ENCODE data around the gene ATP5F1D. TPM values are rescaled to one million over a fixed set of nuclear protein-coding genes. Genes with fewer than 3 reads are reported as not detected.
"Not testable (repeated sequence)": the region's sequence is repeated elsewhere in the genome, so short reads cannot be mapped to it uniquely, and the experiment has no call there.

The ATP5F1D gene
- total RNA-seq = 10 to 100 TPM; 40.4 to 45.1 TPM

- Histone ChIP-seq H3K4me3 (peak within 1 kb of the TSS; percentile 94), H3K27me3 (replicated peaks; ENCODE audit: insufficient read depth) (no peaks in the 10 kb centered on the region), H3K36me3 (no peaks in the 10 kb centered on the region), H3K9me3 (no peaks in the 10 kb centered on the region), H3K4me1 (ENCODE audit: control insufficient read depth in 1 of 2, low read depth in 2 of 2) (peaks cover 56 to 79% of the 10 kb centered on the region in 2 donors), H3K27ac (peak within 1 kb of the TSS; percentile 84 to 88)
- DNase-seq (ENCODE audit: low spot score) = no peak
- TF ChIP-seq CTCF (IDR thresholded peaks at IDR 0.05) = no peak
- no peak for ATAC-seq (ENCODE audit: insufficient number of reproducible peaks, low FRiP score, low read depth)
Measured at GRCh38 chr19:1241417-1242095, at the start of gene ATP5F1D. TSS of gene ATP5F1D (plus strand) at chr19:1241751. CDS start at chr19:1241851, 100 bp downstream.

GRCh38 chr19:1199531-1199930 is 42.0 kb upstream of the ATP5F1D start:
- Histone ChIP-seq H3K27ac (no peak overlapping the region), H3K27me3 (replicated peaks; ENCODE audit: insufficient read depth) (no peaks in the 10 kb centered on the region), H3K4me1 (ENCODE audit: control insufficient read depth in 1 of 2, low read depth in 2 of 2) (no peaks in the 10 kb centered on the region), H3K36me3 (no peaks in the 10 kb centered on the region), H3K4me3 (no peak overlapping the region), H3K9me3 (no peaks in the 10 kb centered on the region)
- no peak for ATAC-seq (ENCODE audit: insufficient number of reproducible peaks, low FRiP score, low read depth)
- TF ChIP-seq CTCF (IDR thresholded peaks at IDR 0.05) = no peak
- no peak for DNase-seq (ENCODE audit: low spot score)

- not testable (repeated sequence) for H3K36me3 ChIP-seq; H3K4me1 ChIP-seq (ENCODE audit: control insufficient read depth in 1 of 2, low read depth in 2 of 2); ATAC-seq (ENCODE audit: insufficient number of reproducible peaks, low FRiP score, low read depth); H3K4me3 ChIP-seq; H3K9me3 ChIP-seq; DNase-seq (ENCODE audit: low spot score); H3K27me3 ChIP-seq (replicated peaks; ENCODE audit: insufficient read depth); H3K27ac ChIP-seq
Measured at GRCh38 chr19:1200614-1201013, 40.9 kb upstream of the ATP5F1D start.

- ATAC-seq (ENCODE audit: insufficient number of reproducible peaks, low FRiP score, low read depth) = peak; percentile 82
- H3K9me3 ChIP-seq = no peaks in the 10 kb centered on the region
- H3K4me1 ChIP-seq (ENCODE audit: control insufficient read depth in 1 of 2, low read depth in 2 of 2) = peaks cover 24 to 37% of the 10 kb centered on the region in 2 donors
- H3K27me3 ChIP-seq (replicated peaks; ENCODE audit: insufficient read depth) = no peaks in the 10 kb centered on the region
- TF ChIP-seq CTCF (IDR thresholded peaks at IDR 0.05) = no peak
- peak within 1 kb of the TSS; percentile 86 for H3K4me3 ChIP-seq
- peak within 1 kb of the TSS; percentile 85 to 90 for H3K27ac ChIP-seq
- DNase-seq (ENCODE audit: low spot score) = peak; percentile 96
- no peaks in the 10 kb centered on the region for H3K36me3 ChIP-seq
Measured at GRCh38 chr19:1205114-1206099, 36.1 kb upstream of the ATP5F1D start, which contains the start of gene STK11. TSS of gene STK11 (plus strand) at chr19:1205778. CDS start at chr19:1206914, 1,136 bp downstream.

GRCh38 chr19:1206150-1206863 is 35.2 kb upstream of the ATP5F1D start:
- no peak for ATAC-seq (ENCODE audit: insufficient number of reproducible peaks, low FRiP score, low read depth)

More at GRCh38 chr19:1206150-1206863, 35.2 kb upstream of the ATP5F1D start:
- Histone ChIP-seq H3K4me1 (ENCODE audit: control insufficient read depth in 1 of 2, low read depth in 2 of 2) (peaks cover 24 to 37% of the 10 kb centered on the region in 2 donors), H3K27me3 (replicated peaks; ENCODE audit: insufficient read depth) (no peaks in the 10 kb centered on the region), H3K36me3 (no peaks in the 10 kb centered on the region), H3K27ac (peak overlapping the region; percentile 85 to 90), H3K4me3 (peak overlapping the region; percentile 86), H3K9me3 (no peaks in the 10 kb centered on the region)
- DNase-seq (ENCODE audit: low spot score) = no peak
- TF ChIP-seq CTCF (IDR thresholded peaks at IDR 0.05) = no peak
